ENCODE data around the gene JAZF1.

DNA sequence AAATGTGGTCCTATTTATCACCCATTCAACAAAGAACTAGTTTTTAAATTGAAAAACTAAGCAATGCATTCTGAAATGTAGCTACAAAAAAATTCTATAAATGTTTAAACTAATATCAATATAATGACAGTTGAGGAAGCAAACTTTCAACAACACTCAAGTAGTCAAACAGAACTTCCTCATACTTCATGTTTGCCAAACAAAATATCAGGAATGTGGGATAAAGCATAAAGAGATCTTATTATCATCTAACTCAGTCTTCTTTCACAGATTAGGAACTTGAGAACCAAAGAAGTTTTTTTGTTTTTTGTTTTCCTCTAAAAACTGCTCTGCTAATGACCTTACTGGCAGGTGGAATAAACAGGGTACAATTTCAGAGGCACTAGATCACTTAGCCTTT lies 116.2 kb downstream of the JAZF1 start:
- TF ChIP-seq SUZ12 (IDR thresholded peaks at IDR 0.05; ENCODE audit: extremely low read depth, insufficient read depth, insufficient read length) (no peak), YY1 (IDR thresholded peaks at IDR 0.05; ENCODE audit: insufficient read depth, insufficient read length) (no peak), ZNF274 (IDR thresholded peaks at IDR 0.05; ENCODE audit: low read depth, low read length) (no peak)
